GM18861 (cell line): ENCODE measurements around the gene SFTA2.

ENCODE experiments used
- ATAC-seq: cut with Tn5 transposase; IDR thresholded peaks from one replicate; pipeline ENCODE4 v1.9.1; 2021; ENCODE audit not compliant: unreplicated experiment

SFTA2 gene

DNA sequence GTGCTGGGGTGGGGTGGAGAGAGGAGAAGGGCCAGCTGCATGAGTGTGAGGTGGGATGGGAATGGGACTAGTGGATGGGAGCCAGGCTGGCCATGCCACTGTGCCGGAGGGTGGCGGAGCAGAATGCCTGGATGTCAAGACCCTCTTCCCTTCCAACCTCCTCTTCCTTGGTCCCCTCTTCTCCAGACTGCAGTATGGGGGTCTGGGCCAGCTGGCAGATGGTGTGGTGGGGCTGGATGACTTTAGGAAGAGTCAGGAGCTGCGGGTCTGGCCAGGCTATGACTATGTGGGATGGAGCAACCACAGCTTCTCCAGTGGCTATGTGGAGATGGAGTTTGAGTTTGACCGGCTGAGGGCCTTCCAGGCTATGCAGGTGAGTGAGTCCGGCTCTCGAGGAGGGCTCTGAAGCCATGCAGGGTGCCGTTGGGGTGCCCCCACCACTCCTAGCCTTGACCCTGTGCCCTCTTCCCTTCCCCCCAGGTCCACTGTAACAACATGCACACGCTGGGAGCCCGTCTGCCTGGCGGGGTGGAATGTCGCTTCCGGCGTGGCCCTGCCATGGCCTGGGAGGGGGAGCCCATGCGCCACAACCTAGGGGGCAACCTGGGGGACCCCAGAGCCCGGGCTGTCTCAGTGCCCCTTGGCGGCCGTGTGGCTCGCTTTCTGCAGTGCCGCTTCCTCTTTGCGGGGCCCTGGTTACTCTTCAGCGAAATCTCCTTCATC is 40.0 kb downstream of the SFTA2 start:
- ATAC-seq: no peak

GRCh38 chr6:30891450-30891723 is 40.6 kb downstream of the SFTA2 start:
- ATAC-seq: no peak

GRCh38 chr6:30890646-30891449 is 41.1 kb downstream of the SFTA2 start:
- no peak for ATAC-seq

DNA sequence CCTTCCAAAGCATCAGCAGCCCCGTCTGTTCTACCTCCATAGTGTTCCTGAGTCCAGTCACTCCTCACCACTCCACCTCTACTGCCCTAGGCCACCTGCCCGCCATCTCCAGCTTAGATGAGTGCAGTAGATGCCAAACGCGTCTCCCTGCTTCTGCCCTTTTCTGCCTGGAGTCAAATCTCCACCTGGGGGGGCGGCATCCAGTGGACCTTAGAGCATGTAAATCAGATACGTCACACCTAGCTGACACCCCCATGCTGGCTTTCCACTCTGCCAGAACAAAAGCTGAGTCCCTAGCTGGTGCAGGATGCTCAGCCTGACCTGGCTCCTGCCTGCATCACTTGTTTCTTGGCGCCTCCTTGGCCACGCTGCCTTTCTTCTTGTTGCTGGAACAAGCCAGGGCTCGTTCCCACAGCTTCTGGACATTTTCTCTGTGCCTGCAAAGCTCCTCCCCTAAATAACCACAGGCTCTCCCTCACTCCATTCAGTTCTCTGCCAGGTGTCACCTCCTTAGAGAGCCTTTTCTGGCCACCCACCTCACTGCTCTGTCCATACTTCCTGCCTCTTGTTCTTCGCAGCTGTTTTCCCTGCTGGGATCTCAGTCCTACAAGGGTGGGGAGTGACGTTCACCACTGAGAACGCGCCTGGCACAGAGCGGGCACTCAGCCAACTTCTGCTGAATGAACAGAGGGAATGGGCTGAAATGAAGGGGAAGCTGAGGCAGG is 41.9 kb downstream of the SFTA2 start:
- ATAC-seq: no peak

GRCh38 chr6:30889496-30889885 is 42.5 kb downstream of the SFTA2 start:
- no peak for ATAC-seq

GRCh38 chr6:30888816-30889495 is 43.0 kb downstream of the SFTA2 start:
- ATAC-seq: no peak

GRCh38 chr6:30887901-30888815 is 43.8 kb downstream of the SFTA2 start:
- no peak for ATAC-seq

DNA sequence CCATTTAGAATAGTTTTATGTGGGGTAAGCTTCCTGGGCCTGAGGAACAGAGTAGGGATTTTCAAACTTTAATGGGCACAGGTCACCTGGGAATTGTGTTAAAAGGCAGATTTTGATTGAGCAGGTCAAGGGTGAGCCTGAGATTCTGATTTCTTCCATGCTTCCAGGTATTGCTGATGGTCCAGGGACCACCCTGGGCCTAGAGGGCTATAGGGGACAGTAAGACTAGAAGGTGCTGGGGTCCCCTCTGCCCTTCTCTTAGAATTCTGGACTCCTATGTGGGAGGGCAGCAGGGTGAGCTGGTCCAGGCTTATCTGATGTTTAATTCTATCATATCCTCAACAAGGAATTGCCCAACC is 45.1 kb downstream of the SFTA2 start:
- no peak for ATAC-seq

GRCh38 chr6:30885999-30886896 is 45.7 kb downstream of the SFTA2 start:
- ATAC-seq: no peak

GRCh38 chr6:30885481-30885998 is 46.4 kb downstream of the SFTA2 start:
- ATAC-seq: no peak

DNA sequence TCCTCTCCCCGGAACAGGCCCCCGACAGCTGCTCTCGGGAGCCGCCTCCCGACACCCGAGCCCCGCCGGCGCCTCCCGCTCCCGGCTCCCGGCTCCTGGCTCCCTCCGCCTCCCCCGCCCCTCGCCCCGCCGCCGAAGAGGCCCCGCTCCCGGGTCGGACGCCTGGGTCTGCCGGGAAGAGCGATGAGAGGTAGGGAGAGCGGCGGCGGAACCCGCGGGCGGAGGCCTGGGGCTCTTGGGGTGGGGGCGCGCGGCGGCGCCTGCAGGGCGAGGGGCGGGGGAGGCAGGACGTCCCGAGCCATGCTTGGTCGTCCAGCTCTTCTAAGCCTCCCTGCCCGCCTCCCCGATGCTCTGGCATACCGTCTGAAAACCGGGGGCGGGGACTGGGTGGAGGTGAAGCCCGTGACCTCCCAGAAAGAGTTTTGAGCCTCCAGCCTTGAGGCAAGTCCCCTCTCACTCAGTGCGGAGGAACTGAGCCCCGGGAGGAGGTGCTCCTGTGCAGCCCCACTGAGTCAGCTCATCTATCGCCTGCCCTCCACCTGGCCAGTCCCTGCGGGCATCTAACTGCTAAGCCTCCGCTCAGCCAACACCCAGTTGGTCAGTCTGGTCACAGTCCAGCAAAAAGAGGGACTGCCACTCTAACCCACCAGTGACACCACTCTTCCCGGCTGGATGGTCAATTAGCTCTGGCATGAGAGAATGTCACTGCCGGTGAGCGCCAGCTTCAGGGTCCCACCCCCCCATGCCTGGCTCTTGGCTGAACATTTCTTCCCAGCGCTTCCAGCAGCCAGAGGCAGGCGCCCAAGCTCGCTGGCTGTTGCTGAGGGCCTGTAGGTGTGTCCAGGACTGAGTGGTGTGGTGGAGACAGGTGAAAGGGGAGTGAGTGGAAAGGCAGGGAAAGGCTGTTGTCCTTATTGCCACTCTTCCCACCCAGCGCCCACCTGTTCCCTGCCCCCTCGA is 47.2 kb downstream of the SFTA2 start:
- no peak for ATAC-seq

DNA sequence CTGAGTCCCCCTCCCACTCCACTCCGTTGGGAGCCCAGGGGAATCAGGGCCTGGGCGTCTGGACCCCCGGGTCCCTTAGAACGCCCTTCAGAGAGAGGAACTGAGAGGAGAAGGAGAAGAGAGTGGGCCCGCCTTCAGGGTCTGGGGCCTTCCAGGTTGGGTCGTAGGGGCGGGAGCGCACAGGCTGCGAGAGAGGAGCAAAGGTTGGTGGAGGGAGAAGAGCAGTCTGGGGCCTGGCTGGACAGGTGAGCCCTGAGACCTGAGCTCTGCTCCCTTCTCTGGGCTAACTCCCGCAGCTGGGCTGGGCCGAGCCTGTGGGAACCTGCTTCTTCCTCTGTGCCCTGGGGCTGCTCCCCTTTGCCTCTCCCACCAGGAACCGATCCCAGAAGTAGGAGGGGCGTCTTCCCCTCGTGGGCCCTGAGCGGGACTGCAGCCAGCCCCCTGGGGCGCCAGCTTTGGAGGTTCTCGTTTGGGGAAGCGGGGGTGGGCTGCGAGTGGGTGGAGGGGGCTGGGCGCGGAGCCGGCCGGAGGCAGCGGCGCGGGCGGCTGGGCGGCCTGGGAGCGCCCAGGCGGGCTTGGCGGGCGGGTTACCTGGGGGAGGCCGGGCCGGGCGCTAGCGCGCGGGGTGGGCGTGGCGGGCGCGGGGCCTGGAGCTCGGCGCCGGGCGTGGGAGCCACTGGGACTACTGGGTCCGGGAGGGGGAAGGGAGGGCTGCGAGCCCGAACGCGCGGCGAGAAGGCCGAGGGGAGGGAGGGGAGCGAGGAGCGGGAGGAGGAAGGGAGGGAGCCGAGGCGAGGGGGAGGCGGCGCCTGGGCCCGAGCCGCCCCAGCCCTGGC is 48.1 kb downstream of the SFTA2 start, which contains the start of gene DDR1:
TSS of gene DDR1 (plus strand) at position 835 of the 836 bp plus-strand sequence. CDS start 4,211 bp downstream, outside the sequence.
- no peak for ATAC-seq

- no peak for ATAC-seq
Observed at GRCh38 chr6:30882759-30883684, 48.9 kb downstream of the SFTA2 start.

- no peak for ATAC-seq
Observed at GRCh38 chr6:30882204-30882758, 49.7 kb downstream of the SFTA2 start.

DNA sequence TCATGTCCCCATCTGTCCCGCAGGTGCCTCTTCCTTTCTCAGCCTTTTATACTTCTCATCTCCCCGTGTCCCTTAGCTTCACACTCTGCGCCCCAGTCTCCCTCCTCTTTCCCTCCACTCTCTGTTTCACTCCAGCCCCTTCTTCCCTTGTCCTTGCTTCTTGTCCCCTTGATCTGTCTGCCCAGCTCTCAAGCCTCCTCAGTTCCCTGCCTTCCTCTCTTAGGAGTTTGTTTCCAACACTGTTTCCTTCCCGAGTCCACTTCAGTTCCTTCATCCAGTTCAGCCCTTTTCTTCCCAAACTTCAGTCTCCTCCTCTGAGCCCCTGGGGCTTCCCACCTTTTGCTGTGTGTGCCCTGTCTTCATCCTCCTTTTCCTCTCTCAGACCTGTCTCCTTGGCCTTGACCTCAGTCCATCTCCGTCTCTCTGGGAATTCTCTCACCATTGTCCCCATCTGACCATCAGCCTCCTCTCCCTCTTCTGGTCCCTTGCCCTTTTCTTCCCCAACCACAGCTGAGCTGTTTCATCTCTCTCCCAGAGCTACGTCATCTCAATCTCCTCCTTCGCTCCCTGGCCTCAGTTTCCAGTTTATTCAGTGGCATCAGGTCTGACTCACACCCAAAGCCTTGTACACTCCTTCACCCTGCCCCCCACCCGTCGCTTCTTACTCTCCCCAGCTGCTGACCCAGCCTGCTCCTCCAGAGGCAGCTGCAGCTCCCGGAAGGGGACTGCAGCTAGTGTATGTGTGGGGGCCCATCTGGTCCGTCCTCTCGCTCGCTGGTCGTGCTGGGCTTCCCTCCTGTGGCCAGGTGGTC is 50.4 kb downstream of the SFTA2 start:
- no peak for ATAC-seq
